Kidney epithelial cell (primary cell): ENCODE measurements around the gene MS4A5. TPM values are rescaled to one million over a fixed set of nuclear protein-coding genes. Genes with fewer than 3 reads are reported as not detected.

Experiments
- DNase-seq: peaks from one replicate; pipeline ENCODE4 v3.0.0-alpha.2; 2010; ENCODE audit warnings: low read depth
- H3K27me3 ChIP-seq: 2 replicates; pipeline ENCODE4 v1.6.0; 2011; ENCODE audit warnings: low read length; ENCODE audit not compliant: control insufficient read depth, insufficient read depth
- H3K36me3 ChIP-seq: 2 replicates; pipeline ENCODE4 v1.5.1; 2011; ENCODE audit warnings: low read length; ENCODE audit not compliant: control insufficient read depth, insufficient read depth
- H3K4me3 ChIP-seq: 2 replicates; pipeline ENCODE4 v1.5.1; 2011; ENCODE audit warnings: low read depth, mild to moderate bottlenecking, control low read depth, low read length
- total RNA-seq: library from RNA; depleted of rRNA; stranded (reverse); fragments of >200 nt; gene quantifications from 2 replicates; pipeline ENCODE4 v1.2.3, GENCODE V29; 2015
- TF ChIP-seq, protein P1 (sequence below): IDR thresholded peaks from 2 replicates; pipeline ENCODE4 v1.5.1; 2011; ENCODE audit warnings: mild to moderate bottlenecking, moderate library complexity, low read length, control low read depth, inconsistent platforms; ENCODE audit not compliant: insufficient read depth, poor library complexity, severe bottlenecking

The MS4A5 gene
- total RNA-seq, 1 donor from 2014 or later = not detected

DNA sequence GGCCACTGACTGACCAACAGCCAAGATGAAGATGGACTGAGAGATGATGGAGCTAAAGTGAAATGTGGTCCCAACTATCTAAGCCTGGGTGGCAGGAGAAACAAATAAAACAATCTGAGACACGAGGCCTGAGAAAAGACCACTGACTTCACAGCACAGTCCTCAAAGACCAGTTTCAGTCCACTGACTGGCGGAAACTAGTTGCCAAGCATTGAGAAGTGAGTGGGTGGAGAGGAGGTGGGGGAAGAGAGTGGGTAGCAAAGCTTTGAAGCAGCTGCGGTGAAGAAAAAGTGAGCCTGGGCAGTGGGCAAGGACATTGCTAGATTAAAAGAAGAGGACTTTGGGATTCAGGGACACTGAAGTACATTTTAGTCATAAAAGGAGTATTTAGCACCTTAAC is 28.2 kb downstream of the MS4A5 start:
- Histone ChIP-seq H3K27me3 (no peaks in the 10 kb centered on the region), H3K4me3 (no peak overlapping the region), H3K36me3 (no peaks in the 10 kb centered on the region)
- TF ChIP-seq, protein P1, sequence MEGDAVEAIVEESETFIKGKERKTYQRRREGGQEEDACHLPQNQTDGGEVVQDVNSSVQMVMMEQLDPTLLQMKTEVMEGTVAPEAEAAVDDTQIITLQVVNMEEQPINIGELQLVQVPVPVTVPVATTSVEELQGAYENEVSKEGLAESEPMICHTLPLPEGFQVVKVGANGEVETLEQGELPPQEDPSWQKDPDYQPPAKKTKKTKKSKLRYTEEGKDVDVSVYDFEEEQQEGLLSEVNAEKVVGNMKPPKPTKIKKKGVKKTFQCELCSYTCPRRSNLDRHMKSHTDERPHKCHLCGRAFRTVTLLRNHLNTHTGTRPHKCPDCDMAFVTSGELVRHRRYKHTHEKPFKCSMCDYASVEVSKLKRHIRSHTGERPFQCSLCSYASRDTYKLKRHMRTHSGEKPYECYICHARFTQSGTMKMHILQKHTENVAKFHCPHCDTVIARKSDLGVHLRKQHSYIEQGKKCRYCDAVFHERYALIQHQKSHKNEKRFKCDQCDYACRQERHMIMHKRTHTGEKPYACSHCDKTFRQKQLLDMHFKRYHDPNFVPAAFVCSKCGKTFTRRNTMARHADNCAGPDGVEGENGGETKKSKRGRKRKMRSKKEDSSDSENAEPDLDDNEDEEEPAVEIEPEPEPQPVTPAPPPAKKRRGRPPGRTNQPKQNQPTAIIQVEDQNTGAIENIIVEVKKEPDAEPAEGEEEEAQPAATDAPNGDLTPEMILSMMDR = no peak
- no peak for DNase-seq

DNA sequence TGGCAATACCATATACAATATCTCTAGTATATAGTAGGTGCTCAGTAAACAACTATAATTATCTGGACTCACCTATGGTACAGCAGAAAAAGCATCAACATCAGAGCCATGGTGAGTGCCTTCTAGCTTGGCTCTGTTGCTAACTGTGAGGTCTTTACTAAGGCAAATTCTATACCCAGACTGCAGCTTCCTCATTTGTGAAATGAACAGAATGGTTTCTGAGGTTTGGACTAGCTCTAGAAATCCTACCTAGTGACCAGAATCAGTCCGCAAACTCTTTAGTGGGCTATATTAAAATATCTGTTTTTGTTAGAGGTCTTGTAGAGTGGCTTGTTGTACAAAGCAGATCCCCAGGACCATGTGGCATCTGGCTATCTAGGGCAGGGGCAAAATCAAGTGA is 30.0 kb downstream of the MS4A5 start:
- Histone ChIP-seq H3K36me3 (no peaks in the 10 kb centered on the region), H3K27me3 (no peaks in the 10 kb centered on the region), H3K4me3 (no peak overlapping the region)
- no peak for DNase-seq
- TF ChIP-seq, protein P1 = no peak

- TF ChIP-seq, protein P1 = no peak
- DNase-seq = no peak
- Histone ChIP-seq H3K36me3 (no peaks in the 10 kb centered on the region), H3K27me3 (no peaks in the 10 kb centered on the region), H3K4me3 (no peak overlapping the region)
Measured at GRCh38 chr11:60468829-60469228, 39.5 kb downstream of the MS4A5 start.

DNA sequence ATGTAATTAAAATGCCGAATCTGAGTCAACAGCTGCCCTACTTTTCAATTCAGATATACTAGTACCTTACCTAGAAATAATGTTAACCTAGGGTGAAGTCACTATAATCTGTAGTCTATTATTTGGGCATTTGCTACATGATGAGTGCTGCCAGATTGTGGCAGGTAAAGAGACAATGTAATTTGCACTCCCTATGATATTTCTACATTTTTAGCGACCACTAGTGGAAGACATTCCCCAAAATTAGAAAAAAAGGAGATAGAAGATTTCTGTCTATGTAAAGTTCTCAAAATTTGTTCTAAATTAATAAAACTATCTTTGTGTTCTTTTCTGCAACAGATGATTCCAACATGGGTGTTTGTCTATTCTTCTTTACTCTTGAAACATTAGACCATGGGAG is 40.4 kb downstream of the MS4A5 start:
- Histone ChIP-seq H3K4me3 (no peak overlapping the region), H3K36me3 (no peaks in the 10 kb centered on the region), H3K27me3 (no peaks in the 10 kb centered on the region)
- no peak for DNase-seq
- TF ChIP-seq, protein P1 = no peak

GRCh38 chr11:60477035-60477445 is 47.7 kb downstream of the MS4A5 start:
- H3K4me3 ChIP-seq = no peak overlapping the region
- no peaks in the 10 kb centered on the region for H3K27me3 ChIP-seq
- no peak for DNase-seq
- TF ChIP-seq, protein P1 = no peak
- H3K36me3 ChIP-seq = no peaks in the 10 kb centered on the region

DNA sequence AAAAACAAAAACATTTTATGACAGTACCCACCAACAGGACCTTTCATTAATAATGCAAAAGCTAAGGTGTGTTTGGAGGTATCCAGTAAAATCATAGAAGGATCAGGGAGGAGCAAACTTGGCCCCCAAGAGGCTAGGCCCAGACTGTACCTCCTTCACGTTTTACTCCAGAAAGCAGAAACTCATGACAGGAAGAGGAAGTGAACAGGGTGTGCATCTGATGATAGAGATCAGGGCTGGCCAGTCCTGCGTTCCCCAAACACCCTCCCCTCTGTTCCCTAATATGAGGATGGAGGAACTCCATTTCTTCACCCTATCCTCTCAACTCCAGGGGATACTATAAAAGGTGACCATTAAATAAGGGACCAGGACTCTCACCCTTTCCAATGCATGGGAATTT is 53.0 kb downstream of the MS4A5 start:
- Histone ChIP-seq H3K4me3 (no peak overlapping the region), H3K27me3 (no peaks in the 10 kb centered on the region), H3K36me3 (no peaks in the 10 kb centered on the region)
- no peak for DNase-seq
- TF ChIP-seq, protein P1 = no peak
